ENCODE results near the gene UTF1. TPM values are rescaled to one million over a fixed set of nuclear protein-coding genes. Genes with fewer than 3 reads are reported as not detected.

UTF1 gene, protein sequence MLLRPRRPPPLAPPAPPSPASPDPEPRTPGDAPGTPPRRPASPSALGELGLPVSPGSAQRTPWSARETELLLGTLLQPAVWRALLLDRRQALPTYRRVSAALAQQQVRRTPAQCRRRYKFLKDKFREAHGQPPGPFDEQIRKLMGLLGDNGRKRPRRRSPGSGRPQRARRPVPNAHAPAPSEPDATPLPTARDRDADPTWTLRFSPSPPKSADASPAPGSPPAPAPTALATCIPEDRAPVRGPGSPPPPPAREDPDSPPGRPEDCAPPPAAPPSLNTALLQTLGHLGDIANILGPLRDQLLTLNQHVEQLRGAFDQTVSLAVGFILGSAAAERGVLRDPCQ
- not detected in 2 replicates for total RNA-seq

GRCh38 chr10:133230044-133230361 is at the start of gene UTF1:
Gene UTF1, plus strand, starts transcription at chr10:133230217. Its CDS starts 72 bp downstream, at chr10:133230289.

GRCh38 chr10:133237588-133238465 is 7.8 kb downstream of the UTF1 start, which contains the start of gene VENTX:
Gene VENTX, plus strand, starts transcription at chr10:133237855. Its CDS starts 60 bp downstream, at chr10:133237915.

GRCh38 chr10:133276435-133277201 is 46.6 kb downstream of the UTF1 start, which contains the start of gene ADAM8:
Gene ADAM8, minus strand, starts transcription at chr10:133276868. Its CDS starts 51 bp downstream, at chr10:133276817.

Other genes with a start within 250 kb of the UTF1 start
- gene ADGRA1, start 142.3 kb upstream of the UTF1 start, total RNA-seq, result not detected in 2 replicates
- under 0.01 and 0.66 TPM in 2 replicates for gene KNDC1, start 70.0 kb upstream of the UTF1 start, total RNA-seq
- gene VENTX, start 7.6 kb downstream of the UTF1 start, total RNA-seq, result not detected in 2 replicates
- 2.6 and 18.3 TPM in 2 replicates for gene ADAM8, start 46.7 kb downstream of the UTF1 start, total RNA-seq
- gene TUBGCP2, start 78.7 kb downstream of the UTF1 start, total RNA-seq, result 58.6 and 122 TPM in 2 replicates
- 15.1 and 40.2 TPM in 2 replicates for gene ZNF511, start 78.7 kb downstream of the UTF1 start, total RNA-seq
- not detected in 2 replicates for gene CALY, start 106.7 kb downstream of the UTF1 start, total RNA-seq
- gene PRAP1, start 117.2 kb downstream of the UTF1 start, total RNA-seq, result not detected in 2 replicates
- gene FUOM, start 127.8 kb downstream of the UTF1 start, total RNA-seq, result 7.7 and 10.1 TPM in 2 replicates
- 49.7 and 62.7 TPM in 2 replicates for gene ECHS1, start 143.1 kb downstream of the UTF1 start, total RNA-seq
- 7.9 and 8.5 TPM in 2 replicates for gene PAOX, start 149.0 kb downstream of the UTF1 start, total RNA-seq
- 33.9 and 36.1 TPM in 2 replicates for gene MTG1, start 163.9 kb downstream of the UTF1 start, total RNA-seq
- gene SPRN, start 194.4 kb downstream of the UTF1 start, total RNA-seq, result under 0.01 TPM in 2 replicates
- gene SCART1, start 223.7 kb downstream of the UTF1 start, total RNA-seq, result 2.1 and 3.1 TPM in 2 replicates